Thyroid gland (tissue), 4 donors: ENCODE results near the gene ERAL1. TPM values are rescaled to one million over a fixed set of nuclear protein-coding genes. Genes with fewer than 3 reads are reported as not detected.

Source experiments
- DNase-seq, 2 donors: peaks; one replicate each; pipeline ENCODE4 v3.0.0-alpha.2; 2019
- H3K27ac ChIP-seq, 3 donors: fragments of 200-600 bp; sonication (generic); 1 replicate in 2 of 3; 2 replicates in 1 of 3; pipeline ENCODE4 v1.5.1; 2016 to 2019; ENCODE audit warnings: mild to moderate bottlenecking in 1 of 3, moderate library complexity in 1 of 3
- H3K27me3 ChIP-seq: fragments of 200-600 bp; sonication (generic); one replicate; pipeline ENCODE4 v1.5.1; 2019
- H3K36me3 ChIP-seq, 2 donors: fragments of 200-600 bp; sonication (generic); one replicate each; pipeline ENCODE4 v1.5.1; 2016 to 2019
- H3K4me1 ChIP-seq, 2 donors: fragments of 200-600 bp; sonication (generic); one replicate each; pipeline ENCODE4 v1.5.1; 2017 to 2019
- H3K4me3 ChIP-seq, 3 donors: fragments of 200-600 bp; sonication (generic); replicated peaks in 1 of 3; 1 replicate in 2 of 3; 2 replicates in 1 of 3; pipeline ENCODE4 v1.5.1; 2016; ENCODE audit warnings: mild to moderate bottlenecking in 1 of 3
- H3K9me3 ChIP-seq: fragments of 200-600 bp; sonication (generic); one replicate; pipeline ENCODE4 v1.5.1; 2017
- CTCF ChIP-seq, 6 experiments: fragments of 200-600 bp in 3 of 6; fragments of 450-650 bp in 3 of 6; sonication (generic) in 3 of 6; IDR thresholded peaks; one replicate each; pipeline ENCODE4 v1.5.1; 2016 to 2019; ENCODE audit warnings: antibody characterized with exemption in 6 of 6, mild to moderate bottlenecking in 2 of 6, inconsistent platforms in 1 of 6, moderate library complexity in 1 of 6
- POLR2A ChIP-seq, 2 donors: fragments of 450-650 bp; IDR thresholded peaks; one replicate each; pipeline ENCODE4 v1.6.1; 2017; ENCODE audit warnings: antibody characterized with exemption in 2 of 2, mild to moderate bottlenecking in 2 of 2, moderate library complexity in 1 of 2
- WGBS, 2 donors: methylation state at CpG; one replicate each; pipeline ENCODE4 v1.1.5; 2017; 5-methylcytosine and 5-hydroxymethylcytosine counted together
- intact Hi-C: fragments of 100-400 bp; cut with DNase I; formaldehyde crosslinking; loops from one replicate; pipeline ENCODE4 v1.15.1; 2023
- total RNA-seq, 4 donors: library from RNA; depleted of rRNA; stranded (reverse); fragments of >200 nt; gene quantifications; one replicate each; pipeline ENCODE4 v1.2.3, GENCODE V29; 2016

ERAL1 gene
- total RNA-seq, result 10 to 100 TPM; 23.1 to 59.3 (median 41.2) TPM

- no peaks in the 10 kb centered on the region for H3K27me3 ChIP-seq
- no peak for TF ChIP-seq CTCF (IDR thresholded peaks at IDR 0.05)
- peak; percentile 11 to 60 for TF ChIP-seq POLR2A (IDR thresholded peaks at IDR 0.05)
- H3K4me3 ChIP-seq, result peak within 1 kb of the TSS; percentile 37 to 84 (median 49)
- peak; percentile 83 for DNase-seq
- peaks cover 3 to 9% of the 10 kb centered on the region in 2 donors for H3K4me1 ChIP-seq
- WGBS, 2 donors, result 2 to 3% methylated on average over 28 to 38 of the region's 42 CpGs
- H3K36me3 ChIP-seq, result peaks cover 10 to 13% of the 10 kb centered on the region in 2 donors
- no peaks in the 10 kb centered on the region for H3K9me3 ChIP-seq
- intact Hi-C loops, result loop anchor here (5.0 to 10.0 kb wide), 2 partner anchors 37 to 90 kb away; no protein-coding TSS in a partner anchor
- H3K27ac ChIP-seq, result peak within 1 kb of the TSS in 2 of 3 donors; percentile 36 to 74
Observed at GRCh38 chr17:28854457-28855335, at the start of gene ERAL1. ERAL1 (plus strand) TSS chr17:28855016; CDS start chr17:28855035, 19 bp downstream.

- DNase-seq, result no peak
- peak overlapping the region; percentile 31 to 67 (median 57) for H3K27ac ChIP-seq
Observed at GRCh38 chr17:28807925-28808634, 46.7 kb upstream of the ERAL1 start.

GRCh38 chr17:28810437-28810836 lies 44.4 kb upstream of the ERAL1 start:
- 96 to 98% methylated on average over 1 of the region's 1 CpG for WGBS, 2 donors
- Histone ChIP-seq H3K27ac (no peak overlapping the region), H3K4me3 (no peak overlapping the region), H3K4me1 (peaks cover 36 to 52% of the 10 kb centered on the region in 2 donors), H3K36me3 (peaks cover 0 to 4% of the 10 kb centered on the region in 2 donors), H3K9me3 (no peaks in the 10 kb centered on the region), H3K27me3 (no peaks in the 10 kb centered on the region)
- TF ChIP-seq POLR2A (IDR thresholded peaks at IDR 0.05) (no peak), CTCF (IDR thresholded peaks at IDR 0.05) (no peak)
- no peak for DNase-seq
- intact Hi-C loops, result no loop called here

More at GRCh38 chr17:28807925-28808634, 46.7 kb upstream of the ERAL1 start:
- peaks cover 33 to 48% of the 10 kb centered on the region in 2 donors for H3K4me1 ChIP-seq
- no peak overlapping the region for H3K4me3 ChIP-seq
- peaks cover 0 to 7% of the 10 kb centered on the region in 2 donors for H3K36me3 ChIP-seq
- no peaks in the 10 kb centered on the region for H3K9me3 ChIP-seq
- H3K27me3 ChIP-seq, result no peaks in the 10 kb centered on the region
- WGBS, 2 donors, result 8 to 13% methylated on average over 2 of the region's 2 CpGs
- intact Hi-C loops, result no loop called here
- TF ChIP-seq CTCF (IDR thresholded peaks at IDR 0.05) (no peak), POLR2A (IDR thresholded peaks at IDR 0.05) (no peak)

GRCh38 chr17:28811651-28812090 lies 43.1 kb upstream of the ERAL1 start:
- intact Hi-C loops, result no loop called here

More at GRCh38 chr17:28811651-28812090, 43.1 kb upstream of the ERAL1 start:
- 2 to 5% methylated on average over 6 of the region's 6 CpGs for WGBS, 2 donors
- Histone ChIP-seq H3K27me3 (no peaks in the 10 kb centered on the region), H3K36me3 (no peaks in the 10 kb centered on the region), H3K4me3 (peak overlapping the region; percentile 85 to 86 (median 85)), H3K9me3 (no peaks in the 10 kb centered on the region), H3K27ac (peak overlapping the region; percentile 69 to 91 (median 86)), H3K4me1 (peaks cover 36 to 52% of the 10 kb centered on the region in 2 donors)
- TF ChIP-seq CTCF (IDR thresholded peaks at IDR 0.05), result peak in 1 of 6 experiments; percentile 9
- TF ChIP-seq POLR2A (IDR thresholded peaks at IDR 0.05), result no peak
- DNase-seq, result no peak
